GM21526 (cell line): ENCODE data around the gene ZNF281.
"Not testable (repeated sequence)": the region's sequence is repeated elsewhere in the genome, so short reads cannot be mapped to it uniquely, and the experiment has no call there.

Experiments used
- ATAC-seq: cut with Tn5 transposase; IDR thresholded peaks from one replicate; pipeline ENCODE4 v1.9.1; 2021; ENCODE audit warnings: moderate library complexity; ENCODE audit not compliant: unreplicated experiment, low FRiP score

The ZNF281 gene

DNA sequence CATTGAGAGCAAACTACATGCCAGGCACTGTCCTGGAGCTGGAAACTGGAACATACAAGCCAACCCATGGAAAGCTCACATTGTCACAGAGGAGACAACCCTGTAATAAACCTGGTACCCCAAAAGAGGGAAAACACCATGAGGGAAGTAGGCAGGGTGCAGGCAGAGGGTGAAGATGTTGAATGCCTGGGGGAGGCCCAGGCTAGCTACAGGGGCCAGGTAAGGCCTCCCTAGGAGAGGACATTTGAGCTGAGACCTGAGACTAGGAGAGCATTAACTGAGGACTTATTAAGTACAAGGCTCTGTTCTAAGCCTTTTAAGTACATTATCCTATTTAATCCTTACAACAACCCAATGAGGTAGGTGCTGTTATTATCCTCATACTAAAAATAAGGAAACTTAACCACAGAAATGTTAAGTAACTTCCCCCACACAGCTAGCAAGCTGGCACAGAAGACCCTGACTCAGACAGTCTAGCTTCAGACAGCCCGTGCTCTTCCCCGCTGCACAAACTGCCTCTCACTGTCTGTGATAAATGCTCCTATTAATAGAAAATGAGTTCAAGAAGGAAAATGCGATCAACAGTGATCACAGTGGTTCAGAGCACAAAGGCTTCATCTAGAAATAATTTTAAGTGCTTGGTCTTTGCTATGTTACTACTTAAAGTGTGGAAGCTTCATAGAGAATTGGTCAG, 41.8 kb downstream of the ZNF281 start:
- no peak for ATAC-seq

- no peak for ATAC-seq
These were observed 43.1 kb downstream of the ZNF281 start for GRCh38 chr1:200366577-200367253.

- ATAC-seq = no peak
These were observed 43.9 kb downstream of the ZNF281 start for GRCh38 chr1:200365897-200366426.

DNA sequence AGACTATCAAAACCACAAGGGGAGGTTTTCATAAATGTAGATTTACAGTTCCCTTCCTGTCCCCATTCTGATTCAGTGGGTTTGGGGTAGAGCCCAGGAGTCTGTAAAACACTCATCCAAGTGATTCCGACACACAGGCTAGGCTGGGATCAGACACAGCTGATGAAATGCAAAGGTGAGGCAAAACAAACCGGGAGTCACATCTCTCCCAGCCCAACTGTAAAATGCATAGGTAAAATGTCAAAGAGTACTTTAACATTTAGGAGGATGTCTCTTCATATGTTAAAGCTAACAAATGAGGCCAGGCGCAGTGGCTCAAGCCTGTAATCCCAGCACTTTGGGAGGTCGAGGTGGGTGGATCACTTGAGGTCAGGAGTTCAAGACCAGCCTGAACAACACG, 45.0 kb downstream of the ZNF281 start:
- no peak for ATAC-seq

DNA sequence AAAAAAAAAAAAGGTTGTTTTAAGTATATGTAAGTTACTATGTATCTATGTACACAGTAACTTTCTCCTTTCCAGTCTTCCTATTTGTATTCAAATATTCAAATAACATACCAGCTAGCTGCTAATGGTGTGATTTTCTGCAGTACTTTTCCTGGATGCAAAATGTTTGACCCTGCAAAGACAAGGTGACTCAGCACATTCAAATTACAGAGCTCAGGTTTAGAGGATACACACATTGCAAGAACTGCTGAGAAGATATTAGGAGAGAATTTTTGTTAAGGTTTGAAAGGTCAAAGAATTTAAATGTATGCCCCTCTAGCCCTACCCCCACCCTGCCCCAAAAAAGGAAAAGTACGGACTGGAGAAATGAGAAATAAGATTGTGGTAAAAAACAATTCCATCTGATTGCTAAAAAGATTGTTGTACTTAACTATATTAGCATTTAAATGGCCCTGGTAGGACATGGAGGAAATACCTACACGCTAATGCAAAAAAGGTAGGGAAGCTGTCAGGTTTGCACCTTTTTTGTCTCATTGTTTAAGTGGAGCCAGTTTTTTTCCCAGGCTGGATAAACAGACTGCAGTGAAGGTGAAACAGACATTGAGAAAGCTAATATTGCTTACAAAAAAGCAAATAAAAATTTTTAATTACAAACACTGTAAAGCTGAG, 45.6 kb downstream of the ZNF281 start:
- no peak for ATAC-seq

DNA sequence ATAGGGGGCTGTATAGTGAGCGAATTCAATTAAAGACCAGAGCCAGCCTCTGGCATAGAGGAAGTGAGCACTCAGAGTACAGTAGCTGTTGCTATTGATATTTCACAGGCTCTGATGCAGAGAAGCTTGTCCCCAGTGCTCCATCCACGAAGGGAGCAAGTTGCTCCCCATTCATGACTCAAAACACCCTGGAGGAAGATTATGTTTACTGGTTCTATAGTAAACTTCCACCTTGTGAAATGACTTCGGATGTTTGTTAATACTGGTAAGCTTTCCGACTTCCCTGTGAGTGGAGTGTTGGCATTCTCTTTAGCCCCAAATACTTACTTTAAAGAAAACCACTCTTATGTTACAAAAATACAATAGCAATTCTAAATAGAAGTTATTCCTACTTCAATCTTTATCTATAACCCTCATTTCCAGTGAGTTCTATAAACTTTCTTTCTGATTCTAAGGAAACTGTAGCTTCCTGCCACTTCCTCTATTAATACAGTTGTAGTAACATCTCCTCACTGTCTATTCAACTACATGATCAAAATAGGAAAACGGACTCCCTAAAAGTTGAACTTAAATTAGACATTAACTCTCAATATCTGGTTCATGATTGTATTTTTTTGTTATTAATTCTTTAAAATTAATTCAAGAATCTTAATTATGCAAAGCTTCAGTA, 46.4 kb downstream of the ZNF281 start:
- no peak for ATAC-seq

DNA sequence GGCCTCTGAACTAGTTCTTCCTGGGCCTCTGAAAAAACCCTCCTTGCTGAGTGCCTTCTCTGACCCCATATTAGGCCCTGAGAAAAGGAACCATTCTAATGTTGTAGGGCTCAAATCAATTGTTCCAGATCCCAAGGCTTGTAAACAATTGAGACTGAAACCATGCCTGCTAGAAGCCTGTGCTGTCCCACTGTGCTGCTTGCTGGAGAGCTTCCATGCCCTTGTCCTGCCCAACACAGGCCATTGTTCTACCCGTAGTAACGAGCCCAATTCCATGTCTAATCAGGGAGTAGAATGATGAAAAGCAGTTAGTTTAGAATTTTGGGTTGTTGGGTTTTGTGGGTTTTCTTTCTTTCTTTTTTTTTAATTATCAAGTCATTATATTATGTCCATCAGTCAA, 47.4 kb downstream of the ZNF281 start:
- no peak for ATAC-seq

DNA sequence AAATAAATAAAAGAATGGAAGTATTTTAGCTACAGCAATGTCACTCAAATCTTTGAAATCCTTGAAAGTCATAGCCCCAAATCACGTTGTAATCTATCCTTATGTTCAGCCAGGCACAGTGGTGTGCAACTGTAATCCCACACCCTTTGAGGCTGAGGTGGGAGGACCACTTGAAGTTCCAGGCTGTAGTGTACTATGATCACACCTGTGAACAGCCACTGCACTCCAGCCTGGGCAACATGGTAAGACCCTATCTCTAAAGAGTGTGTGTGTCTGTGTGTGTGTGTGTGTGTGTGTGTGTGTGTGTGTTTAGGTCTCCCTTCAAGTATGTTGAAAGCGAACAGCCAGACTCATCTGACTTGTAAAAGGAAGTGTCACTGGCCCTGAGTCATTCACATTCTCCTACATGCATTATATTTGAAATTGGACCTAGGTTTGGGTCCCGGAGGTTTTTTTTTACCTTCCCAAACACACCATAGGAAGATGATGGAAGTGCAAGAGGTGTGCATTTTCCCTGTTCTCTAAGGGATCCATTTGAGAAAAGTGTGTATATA, 50.1 kb downstream of the ZNF281 start:
- no peak for ATAC-seq

DNA sequence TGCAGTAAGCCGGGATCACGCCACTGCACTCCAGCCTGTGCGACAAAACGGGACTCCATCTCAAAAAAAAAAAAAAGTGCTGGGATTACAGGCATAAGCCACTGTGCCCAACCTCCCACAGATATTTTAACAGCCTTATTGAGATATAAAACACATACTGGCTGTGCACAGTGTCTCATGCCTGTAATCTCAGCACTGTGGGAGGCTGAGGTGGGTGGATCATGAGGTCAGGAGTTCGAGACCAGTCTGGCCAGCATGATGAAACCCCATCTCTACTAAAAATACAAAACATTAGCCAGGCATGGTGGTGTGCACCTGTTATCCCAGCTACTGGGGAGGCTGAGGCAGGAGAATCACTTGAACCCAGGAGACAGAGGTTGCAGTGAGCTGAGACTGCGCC, 51.9 kb downstream of the ZNF281 start:
- ATAC-seq = not testable (repeated sequence)

GRCh38 chr1:200355801-200356200, 54.0 kb downstream of the ZNF281 start:
- ATAC-seq = no peak
